Measurements from ENCODE around the gene DCK.
"Not testable (repeated sequence)": the region's sequence is repeated elsewhere in the genome, so short reads cannot be mapped to it uniquely, and the experiment has no call there.

Gene DCK

DNA sequence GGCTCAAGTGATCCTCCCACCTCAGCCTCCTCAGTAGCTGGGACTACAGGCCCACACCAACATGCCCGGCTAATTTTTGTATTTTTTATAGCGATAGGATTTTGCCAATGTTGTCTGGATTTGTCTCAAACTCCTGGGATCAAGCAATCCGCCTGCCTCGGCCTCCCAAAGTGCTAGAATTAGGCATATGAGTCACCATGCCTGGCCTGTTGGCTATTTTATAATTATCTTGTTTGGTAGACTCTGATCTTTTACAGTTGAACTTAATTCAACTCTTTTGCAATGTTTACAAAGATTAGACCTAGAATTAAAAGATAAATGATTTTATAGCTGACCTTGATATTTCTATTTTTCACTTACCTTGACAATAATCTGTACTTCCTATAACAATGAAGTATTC, 18.0 kb downstream of the DCK start:
- FAIRE-seq (no peak), DNase-seq (ENCODE audit: insufficient read length, low spot score) (no peak)
- TF ChIP-seq TAF1 (IDR thresholded peaks at IDR 0.05; ENCODE audit: low read depth, low read length) (no peak), PAX5 (IDR thresholded peaks at IDR 0.05; ENCODE audit: insufficient read depth, low read length, severe bottlenecking) (no peak), SPI1 (IDR thresholded peaks at IDR 0.05; ENCODE audit: low read depth, low read length) (no peak), POLR2A (IDR thresholded peaks at IDR 0.05; ENCODE audit: low read depth, low read length) (no peak), POLR2AphosphoS5 (IDR thresholded peaks at IDR 0.05; ENCODE audit: low read depth, low read length) (no peak), POU2F2 (IDR thresholded peaks at IDR 0.05; ENCODE audit: low read depth, low read length) (no peak)

DNA sequence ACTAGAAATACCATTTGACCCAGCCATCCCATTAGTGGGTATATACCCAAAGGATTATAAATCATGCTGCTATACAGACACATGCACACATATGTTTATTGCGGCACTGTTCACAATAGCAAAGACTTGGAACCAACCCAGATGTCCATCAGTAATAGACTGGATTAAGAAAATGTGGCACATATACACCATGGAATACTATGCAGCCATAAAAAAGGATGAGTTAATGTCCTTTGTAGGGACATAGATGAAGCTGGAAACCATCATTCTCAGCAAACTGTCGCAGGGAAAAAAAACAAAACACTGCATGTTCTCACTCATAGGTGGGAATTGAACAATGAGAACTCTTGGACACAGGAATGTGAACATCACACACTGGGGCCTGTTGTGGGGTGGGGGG, 23.9 kb downstream of the DCK start:
- not testable (repeated sequence) for DNase-seq (ENCODE audit: insufficient read length, low spot score); FAIRE-seq

DNA sequence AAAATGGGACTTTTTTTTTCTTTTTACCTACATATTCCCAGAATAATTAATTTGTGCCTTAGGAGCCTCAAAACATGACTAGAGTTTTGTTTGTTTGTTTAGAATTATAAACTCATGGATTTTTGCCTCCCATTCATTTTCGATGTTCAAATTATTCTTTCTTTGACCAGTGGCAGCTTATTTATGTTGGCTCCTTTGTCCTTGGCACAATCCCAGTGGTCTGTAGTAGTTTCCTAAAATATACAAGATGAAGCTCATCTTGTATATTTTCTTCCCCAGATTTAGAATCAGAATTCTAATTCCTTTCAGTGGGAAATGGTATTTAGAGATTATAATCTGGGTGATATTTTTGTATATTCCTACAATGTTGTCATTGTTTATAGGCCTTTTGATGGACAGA, 27.2 kb downstream of the DCK start:
- DNase-seq (ENCODE audit: insufficient read length, low spot score) = no peak
- FAIRE-seq = no peak
- TF ChIP-seq POLR2A (IDR thresholded peaks at IDR 0.05; ENCODE audit: low read depth, low read length) = no peak
- no peak for TF ChIP-seq PAX5 (IDR thresholded peaks at IDR 0.05; ENCODE audit: insufficient read depth, low read length, severe bottlenecking)
- no peak for TF ChIP-seq POLR2AphosphoS5 (IDR thresholded peaks at IDR 0.05; ENCODE audit: low read depth, low read length)
- TF ChIP-seq POU2F2 (IDR thresholded peaks at IDR 0.05; ENCODE audit: low read depth, low read length) = no peak

DNA sequence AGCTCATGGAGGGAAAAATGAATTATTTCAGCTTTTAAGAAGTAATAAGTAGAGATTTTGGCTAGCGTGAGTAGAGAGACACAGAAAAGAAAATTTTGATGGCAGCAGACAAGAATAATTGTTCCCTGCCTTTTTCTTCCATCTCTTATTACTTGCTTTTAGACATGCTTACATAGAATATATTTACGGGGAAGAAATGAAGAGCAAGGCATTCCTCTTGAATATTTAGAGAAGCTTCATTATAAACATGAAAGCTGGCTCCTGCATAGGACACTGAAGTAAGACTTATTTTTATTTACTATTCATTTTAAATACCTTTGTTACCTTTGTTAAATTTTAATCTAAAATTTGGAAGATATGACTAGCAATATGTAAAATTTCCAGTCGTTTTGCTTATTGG, 32.2 kb downstream of the DCK start:
- no peak for DNase-seq (ENCODE audit: insufficient read length, low spot score)
- no peak for FAIRE-seq

DNA sequence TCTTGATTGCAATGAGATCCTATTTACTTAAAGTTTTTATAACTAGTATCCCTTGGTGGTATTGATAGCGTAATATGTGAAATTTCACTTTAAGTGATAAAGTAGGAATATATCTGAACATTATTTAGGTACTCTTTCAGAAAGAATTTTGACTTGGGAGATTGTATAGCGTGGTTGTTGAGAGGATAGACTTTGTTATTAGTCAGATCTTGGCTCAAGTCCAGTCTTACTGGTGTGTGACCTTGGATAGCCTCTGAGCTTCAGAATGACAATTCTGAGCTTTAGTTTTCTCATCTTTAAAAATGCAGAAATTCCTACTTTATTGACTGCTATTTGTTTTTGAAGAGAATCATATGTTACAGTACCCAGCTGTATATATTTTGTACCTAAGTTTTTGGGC, 32.6 kb downstream of the DCK start:
- TF ChIP-seq POLR2AphosphoS5 (IDR thresholded peaks at IDR 0.05; ENCODE audit: low read depth, low read length) = no peak
- TF ChIP-seq POLR2A (IDR thresholded peaks at IDR 0.05; ENCODE audit: low read depth, low read length) = no peak
- TF ChIP-seq TAF1 (IDR thresholded peaks at IDR 0.05; ENCODE audit: low read depth, low read length) = no peak
- TF ChIP-seq POU2F2 (IDR thresholded peaks at IDR 0.05; ENCODE audit: low read depth, low read length) = no peak
- TF ChIP-seq PAX5 (IDR thresholded peaks at IDR 0.05; ENCODE audit: insufficient read depth, low read length, severe bottlenecking) = no peak
- no peak for TF ChIP-seq SPI1 (IDR thresholded peaks at IDR 0.05; ENCODE audit: low read depth, low read length)
- FAIRE-seq (no peak), DNase-seq (ENCODE audit: insufficient read length, low spot score) (no peak)

More for the DNA sequence above, 32.2 kb downstream of the DCK start:
- no peak for TF ChIP-seq POU2F2 (IDR thresholded peaks at IDR 0.05; ENCODE audit: low read depth, low read length)
- no peak for TF ChIP-seq SPI1 (IDR thresholded peaks at IDR 0.05; ENCODE audit: low read depth, low read length)
- TF ChIP-seq PAX5 (IDR thresholded peaks at IDR 0.05; ENCODE audit: insufficient read depth, low read length, severe bottlenecking) = no peak
- no peak for TF ChIP-seq POLR2AphosphoS5 (IDR thresholded peaks at IDR 0.05; ENCODE audit: low read depth, low read length)
- TF ChIP-seq TAF1 (IDR thresholded peaks at IDR 0.05; ENCODE audit: low read depth, low read length) = no peak
- no peak for TF ChIP-seq POLR2A (IDR thresholded peaks at IDR 0.05; ENCODE audit: low read depth, low read length)

DNA sequence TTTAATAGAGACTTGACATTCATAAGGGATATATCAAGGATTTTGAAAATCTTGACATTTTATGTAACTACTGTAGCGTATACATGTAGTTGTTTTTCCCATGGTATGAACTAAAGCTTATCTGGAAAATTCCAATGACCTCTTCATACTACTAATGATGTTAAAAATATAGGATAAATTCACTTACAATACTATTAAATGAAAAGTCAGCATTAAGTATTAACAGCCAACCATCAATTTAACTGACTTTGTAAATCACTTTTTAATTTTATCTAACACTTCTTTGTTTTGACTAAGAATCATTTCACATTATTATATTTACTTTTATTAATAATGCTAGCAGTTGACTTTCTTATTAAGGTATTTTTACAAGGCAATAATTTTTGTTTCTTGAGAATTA, 34.2 kb downstream of the DCK start:
- TF ChIP-seq POLR2AphosphoS5 (IDR thresholded peaks at IDR 0.05; ENCODE audit: low read depth, low read length) = no peak
- TF ChIP-seq TAF1 (IDR thresholded peaks at IDR 0.05; ENCODE audit: low read depth, low read length) = no peak
- no peak for TF ChIP-seq POLR2A (IDR thresholded peaks at IDR 0.05; ENCODE audit: low read depth, low read length)
- no peak for TF ChIP-seq PAX5 (IDR thresholded peaks at IDR 0.05; ENCODE audit: insufficient read depth, low read length, severe bottlenecking)
- no peak for TF ChIP-seq SPI1 (IDR thresholded peaks at IDR 0.05; ENCODE audit: low read depth, low read length)
- no peak for TF ChIP-seq POU2F2 (IDR thresholded peaks at IDR 0.05; ENCODE audit: low read depth, low read length)
- DNase-seq (ENCODE audit: insufficient read length, low spot score) = no peak
- FAIRE-seq = no peak

DNA sequence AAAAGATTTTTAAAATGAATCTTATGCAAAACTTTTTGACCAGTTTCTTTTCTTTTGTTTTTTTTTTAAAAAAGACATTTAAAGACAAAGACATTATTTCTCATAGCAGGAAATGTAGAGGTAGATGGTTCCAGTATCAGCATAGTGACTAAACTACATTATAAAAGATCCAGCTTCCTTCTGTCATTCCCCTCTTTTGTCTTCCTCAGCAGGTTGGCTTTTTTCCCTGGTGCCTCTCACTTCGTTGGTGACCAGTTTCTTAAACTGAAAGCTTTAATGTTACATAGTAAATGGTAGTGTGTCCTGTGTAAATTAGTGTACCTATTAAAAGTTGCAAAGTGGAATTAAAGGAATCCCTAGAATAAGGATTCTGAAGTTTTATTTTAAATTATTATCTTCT, 36.1 kb downstream of the DCK start:
- DNase-seq (ENCODE audit: insufficient read length, low spot score) = no peak
- no peak for TF ChIP-seq TAF1 (IDR thresholded peaks at IDR 0.05; ENCODE audit: low read depth, low read length)
- no peak for TF ChIP-seq POU2F2 (IDR thresholded peaks at IDR 0.05; ENCODE audit: low read depth, low read length)
- no peak for TF ChIP-seq POLR2A (IDR thresholded peaks at IDR 0.05; ENCODE audit: low read depth, low read length)
- no peak for TF ChIP-seq PAX5 (IDR thresholded peaks at IDR 0.05; ENCODE audit: insufficient read depth, low read length, severe bottlenecking)
- no peak for TF ChIP-seq SPI1 (IDR thresholded peaks at IDR 0.05; ENCODE audit: low read depth, low read length)
- no peak for TF ChIP-seq POLR2AphosphoS5 (IDR thresholded peaks at IDR 0.05; ENCODE audit: low read depth, low read length)
- FAIRE-seq = no peak

DNA sequence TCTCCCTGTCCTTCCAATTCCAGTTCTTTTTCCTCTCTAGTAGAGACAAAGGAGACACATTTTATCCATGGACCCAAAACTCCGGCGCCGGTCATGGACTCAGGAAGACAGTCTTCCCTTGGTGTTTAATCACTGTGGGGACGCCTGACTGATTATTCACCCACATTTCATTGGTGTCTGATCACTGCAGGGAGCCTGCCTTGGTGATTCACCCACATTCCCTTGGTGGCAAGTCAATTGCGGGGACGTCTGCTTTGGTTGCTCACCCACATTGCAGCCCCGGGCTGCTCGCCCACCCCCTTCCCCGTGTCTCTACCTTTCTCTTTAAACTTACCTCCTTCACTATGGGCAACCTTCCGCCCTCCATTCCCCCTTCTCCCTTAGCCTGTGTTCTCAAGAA, 38.7 kb downstream of the DCK start:
- FAIRE-seq = not testable (repeated sequence)

DNA sequence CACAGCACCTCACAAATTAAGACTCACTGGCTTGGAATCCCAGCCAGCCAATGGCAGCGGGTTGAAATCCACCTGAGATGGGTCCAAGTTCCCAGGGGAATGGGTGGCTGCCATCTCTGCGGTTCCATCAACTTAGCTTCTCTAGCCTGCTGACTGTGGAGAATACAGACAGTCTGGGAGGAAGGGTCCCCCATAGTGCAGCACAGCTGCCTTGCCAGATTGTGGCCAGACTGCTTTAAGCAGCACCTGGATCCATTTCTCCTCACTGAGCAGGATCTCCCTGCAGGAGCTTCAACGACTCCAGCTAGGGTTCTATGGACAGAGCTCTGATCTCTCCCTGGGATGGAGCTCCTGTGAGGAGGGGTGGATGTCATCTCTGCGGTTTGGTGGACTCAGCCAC, 51.8 kb downstream of the DCK start:
- TF ChIP-seq SPI1 (IDR thresholded peaks at IDR 0.05; ENCODE audit: low read depth, low read length) (no peak), POLR2A (IDR thresholded peaks at IDR 0.05; ENCODE audit: low read depth, low read length) (no peak), POU2F2 (IDR thresholded peaks at IDR 0.05; ENCODE audit: low read depth, low read length) (no peak), PAX5 (IDR thresholded peaks at IDR 0.05; ENCODE audit: insufficient read depth, low read length, severe bottlenecking) (no peak), TAF1 (IDR thresholded peaks at IDR 0.05; ENCODE audit: low read depth, low read length) (no peak), POLR2AphosphoS5 (IDR thresholded peaks at IDR 0.05; ENCODE audit: low read depth, low read length) (no peak)
- FAIRE-seq = no peak
- no peak for DNase-seq (ENCODE audit: insufficient read length, low spot score)

More for the DNA sequence above, 38.7 kb downstream of the DCK start:
- not testable (repeated sequence) for DNase-seq (ENCODE audit: insufficient read length, low spot score)

DNA sequence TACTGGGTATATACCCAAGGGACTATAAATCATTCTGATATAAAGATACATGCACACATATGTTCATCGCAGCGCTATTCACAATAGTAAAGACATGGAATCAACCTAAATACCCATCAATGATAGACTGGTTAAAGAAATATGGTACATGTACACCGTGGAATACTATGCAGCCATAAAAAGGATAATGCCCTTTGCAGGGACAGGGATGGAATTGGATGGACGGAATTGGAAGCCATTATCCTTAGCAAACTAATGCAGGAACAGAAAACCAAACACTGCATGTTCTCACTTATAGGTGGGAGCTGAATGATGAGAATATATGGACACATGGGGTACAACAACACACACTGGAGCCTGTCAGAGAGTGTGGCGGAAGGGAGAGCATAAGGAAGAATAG, 55.9 kb downstream of the DCK start:
- no peak for FAIRE-seq
- no peak for TF ChIP-seq POLR2A (IDR thresholded peaks at IDR 0.05; ENCODE audit: low read depth, low read length)
- TF ChIP-seq PAX5 (IDR thresholded peaks at IDR 0.05; ENCODE audit: insufficient read depth, low read length, severe bottlenecking) = no peak
- no peak for TF ChIP-seq TAF1 (IDR thresholded peaks at IDR 0.05; ENCODE audit: low read depth, low read length)
- no peak for TF ChIP-seq POLR2AphosphoS5 (IDR thresholded peaks at IDR 0.05; ENCODE audit: low read depth, low read length)
- TF ChIP-seq POU2F2 (IDR thresholded peaks at IDR 0.05; ENCODE audit: low read depth, low read length) = no peak
- TF ChIP-seq SPI1 (IDR thresholded peaks at IDR 0.05; ENCODE audit: low read depth, low read length) = no peak
- no peak for DNase-seq (ENCODE audit: insufficient read length, low spot score)

DNA sequence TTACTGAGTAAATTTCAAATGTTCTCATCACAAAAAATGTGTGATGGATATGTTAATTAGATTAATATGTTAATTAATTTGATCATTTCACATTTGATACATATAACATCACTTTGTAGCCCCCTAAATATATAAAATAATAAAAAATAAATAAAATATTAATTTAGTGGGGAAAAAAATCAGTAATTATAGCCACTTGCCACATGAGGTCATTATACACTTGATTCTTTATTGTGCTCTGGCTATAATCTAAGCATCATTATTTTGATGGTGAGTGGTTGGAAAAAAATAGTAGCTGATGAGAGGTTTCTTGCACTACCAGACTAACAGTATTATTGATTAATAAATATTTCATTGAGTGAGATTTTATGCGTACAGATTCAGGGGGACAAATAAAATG, 57.4 kb downstream of the DCK start:
- no peak for FAIRE-seq
- no peak for DNase-seq (ENCODE audit: insufficient read length, low spot score)

More for the DNA sequence above, 57.4 kb downstream of the DCK start:
- TF ChIP-seq TAF1 (IDR thresholded peaks at IDR 0.05; ENCODE audit: low read depth, low read length) (no peak), PAX5 (IDR thresholded peaks at IDR 0.05; ENCODE audit: insufficient read depth, low read length, severe bottlenecking) (no peak), SPI1 (IDR thresholded peaks at IDR 0.05; ENCODE audit: low read depth, low read length) (no peak), POLR2AphosphoS5 (IDR thresholded peaks at IDR 0.05; ENCODE audit: low read depth, low read length) (no peak), POLR2A (IDR thresholded peaks at IDR 0.05; ENCODE audit: low read depth, low read length) (no peak), POU2F2 (IDR thresholded peaks at IDR 0.05; ENCODE audit: low read depth, low read length) (no peak)

Measured in GM12891 (cell line).